H1 (cell line): ENCODE results near the gene SPINK14. TPM values are rescaled to one million over a fixed set of nuclear protein-coding genes. Genes with fewer than 3 reads are reported as not detected.

ENCODE experiments used
- CTCF ChIA-PET: fragments of 300-600 bp; sonication (Branson Sonifier 250); formaldehyde crosslinking; loops from one replicate; lab custom pipeline; 2021; ENCODE audit not compliant: partially characterized antibody; lab: Charles Lee
- POLR2A ChIA-PET: fragments of 300-600 bp; sonication (Branson Sonifier 250); formaldehyde crosslinking; loops from one replicate; lab custom pipeline; 2021; ENCODE audit warnings: inconsistent platforms; ENCODE audit not compliant: partially characterized antibody; lab: Charles Lee
- DNase-seq, 2 experiments: peaks; one replicate each; pipeline versions ENCODE4 v3.0.0 to v3.0.0-alpha.2; 2010 to 2022; ENCODE audit warnings: low spot score in 2 of 2, low read depth in 1 of 2, mixed read lengths in 1 of 2
- FAIRE-seq: peaks from 2 replicates; lab custom pipeline; 2011; peaks lifted over from hg19 to GRCh38; lab: Jason Lieb, UNC
- H2AFZ ChIP-seq: 2 replicates; pipeline ENCODE4 v1.8.1; 2012; ENCODE audit warnings: low read length, inconsistent platforms
- H2AK5ac ChIP-seq: 2 replicates; pipeline ENCODE4 v1.6.1; 2013; ENCODE audit warnings: low read depth, low read length
- H2BK120ac ChIP-seq: replicated peaks from 2 replicates; pipeline ENCODE3; 2013; ENCODE audit warnings: low read depth, low read length, inconsistent platforms
- H2BK12ac ChIP-seq: 2 replicates; pipeline ENCODE4 v1.6.1; 2013; ENCODE audit warnings: low read depth, low read length
- H2BK15ac ChIP-seq: 2 replicates; pipeline ENCODE4 v1.6.1; 2013; ENCODE audit warnings: low read length
- H2BK20ac ChIP-seq: 2 replicates; pipeline ENCODE4 v1.6.1; 2013; ENCODE audit warnings: low read length
- H2BK5ac ChIP-seq: 2 replicates; pipeline ENCODE4 v1.6.1; 2013; ENCODE audit warnings: low read depth, low read length
- H3K14ac ChIP-seq: 2 replicates; pipeline ENCODE4 v1.6.1; 2013; ENCODE audit warnings: inconsistent platforms; ENCODE audit not compliant: insufficient read length
- H3K18ac ChIP-seq: 2 replicates; pipeline ENCODE4 v1.6.1; 2013; ENCODE audit warnings: low read length; ENCODE audit errors: extremely low read depth
- H3K23ac ChIP-seq: 2 replicates; pipeline ENCODE4 v1.6.1; 2013; ENCODE audit warnings: inconsistent platforms; ENCODE audit not compliant: insufficient read length
- H3K23me2 ChIP-seq: 2 replicates; pipeline ENCODE4 v1.6.1; 2013; ENCODE audit warnings: low read depth, low read length
- H3K27ac ChIP-seq: 2 replicates; pipeline ENCODE4 v1.6.1; 2011; ENCODE audit warnings: low read depth, low read length, inconsistent platforms
- H3K27me3 ChIP-seq, 4 experiments: replicated peaks in 1 of 4; 1 replicate in 1 of 4; 2 replicates in 3 of 4; pipeline versions ENCODE4 v1.6.1 to v1.8.1; 2011 to 2013; ENCODE audit warnings: low read length in 3 of 4, mild to moderate bottlenecking in 3 of 4, inconsistent platforms in 2 of 4, mixed read lengths in 2 of 4, moderate library complexity in 1 of 4; ENCODE audit not compliant: control insufficient read depth in 3 of 4, insufficient read depth in 3 of 4; ENCODE audit errors: extremely low read depth in 1 of 4
- H3K36me3 ChIP-seq, 4 experiments: 2 replicates each; pipeline versions ENCODE4 v1.6.1 to v1.8.1; 2011 to 2013; ENCODE audit warnings: mild to moderate bottlenecking in 4 of 4, low read length in 3 of 4, moderate library complexity in 2 of 4, control low read depth in 1 of 4, inconsistent platforms in 1 of 4; ENCODE audit not compliant: insufficient read depth in 4 of 4, control insufficient read depth in 2 of 4
- H3K4ac ChIP-seq: replicated peaks from 2 replicates; pipeline ENCODE3; 2013; ENCODE audit warnings: low read length, low read depth, mixed read lengths, inconsistent platforms; ENCODE audit not compliant: insufficient read length
- H3K4me1 ChIP-seq, 4 experiments: replicated peaks in 1 of 4; 1 replicate in 1 of 4; 2 replicates in 3 of 4; pipeline versions ENCODE4 v1.6.1 to v1.8.1; 2011 to 2013; ENCODE audit warnings: low read length in 3 of 4, inconsistent platforms in 2 of 4, mixed read lengths in 1 of 4; ENCODE audit not compliant: insufficient read depth in 4 of 4, control insufficient read depth in 3 of 4
- H3K4me2 ChIP-seq, 2 experiments: 2 replicates each; pipeline versions ENCODE4 v1.6.1 to v1.8.1; 2011 to 2013; ENCODE audit warnings: low read depth in 2 of 2, low read length in 2 of 2, control low read depth in 1 of 2, inconsistent platforms in 1 of 2, mild to moderate bottlenecking in 1 of 2; ENCODE audit not compliant: insufficient read depth in 1 of 2
- H3K4me3 ChIP-seq, 4 experiments: fragments of 200-600, 300-600 bp in 1 of 4; sonication (generic), shearing (Covaris generic), sonication (Bioruptor Twin) in 1 of 4; 2 replicates each; pipeline versions ENCODE4 v1.5.1 to v1.8.1; 2011 to 2016; ENCODE audit warnings: low read length in 4 of 4, low read depth in 3 of 4, control low read depth in 2 of 4, inconsistent platforms in 2 of 4, mild to moderate bottlenecking in 2 of 4, mixed read lengths in 1 of 4, moderate library complexity in 1 of 4; ENCODE audit not compliant: insufficient read depth in 2 of 4; ENCODE audit errors: extremely low read depth in 1 of 4
- H3K56ac ChIP-seq: replicated peaks from 2 replicates; pipeline ENCODE3; 2013; ENCODE audit warnings: low read depth, mild to moderate bottlenecking, mixed read lengths, low read length, inconsistent platforms; ENCODE audit not compliant: insufficient read length
- H3K79me1 ChIP-seq: 2 replicates; pipeline ENCODE4 v1.6.1; 2013; ENCODE audit warnings: low read depth, low read length, control low read depth
- H3K79me2 ChIP-seq, 2 experiments: 2 replicates each; pipeline versions ENCODE4 v1.6.1 to v1.8.1; 2012 to 2013; ENCODE audit warnings: low read length in 2 of 2, mild to moderate bottlenecking in 2 of 2, inconsistent platforms in 1 of 2; ENCODE audit not compliant: insufficient read depth in 2 of 2, control insufficient read depth in 1 of 2
- H3K9ac ChIP-seq, 4 experiments: replicated peaks in 1 of 4; 1 replicate in 1 of 4; 2 replicates in 3 of 4; pipeline versions ENCODE4 v1.6.1 to v1.8.1; 2011 to 2013; ENCODE audit warnings: low read depth in 3 of 4, low read length in 3 of 4, control low read depth in 2 of 4, mild to moderate bottlenecking in 2 of 4, moderate library complexity in 2 of 4, inconsistent platforms in 1 of 4; ENCODE audit errors: extremely low read depth in 1 of 4
- H3K9me3 ChIP-seq, 2 experiments: 2 replicates each; pipeline versions ENCODE4 v1.6.1 to v1.8.1; 2012 to 2013; ENCODE audit warnings: mild to moderate bottlenecking in 2 of 2, moderate library complexity in 2 of 2, control low read depth in 1 of 2, inconsistent platforms in 1 of 2, low read depth in 1 of 2, low read length in 1 of 2, mixed read lengths in 1 of 2; ENCODE audit not compliant: insufficient read depth in 2 of 2
- H4K20me1 ChIP-seq, 2 experiments: replicated peaks in 1 of 2; 2 replicates each; pipeline versions ENCODE3 to v1.8.1; 2011 to 2013; ENCODE audit warnings: inconsistent platforms in 2 of 2, low read length in 2 of 2, mild to moderate bottlenecking in 1 of 2; ENCODE audit not compliant: insufficient read depth in 2 of 2, control insufficient read depth in 1 of 2
- H4K5ac ChIP-seq: 2 replicates; pipeline ENCODE4 v1.6.1; 2013; ENCODE audit warnings: low read length, low read depth, mixed read lengths, inconsistent platforms; ENCODE audit not compliant: insufficient read length
- H4K8ac ChIP-seq: 2 replicates; pipeline ENCODE4 v1.8.0; 2013; ENCODE audit warnings: mild to moderate bottlenecking, moderate library complexity, low read length, inconsistent platforms; ENCODE audit not compliant: insufficient read depth; ENCODE audit errors: extremely low read depth
- H4K91ac ChIP-seq: replicated peaks from 2 replicates; pipeline ENCODE3; 2013; ENCODE audit warnings: low read length, mixed read lengths, inconsistent platforms; ENCODE audit not compliant: insufficient read length
- ASH2L ChIP-seq: fragments of 200-600, 300-600 bp; sonication (generic); IDR thresholded peaks from one replicate; pipeline ENCODE4 v1.7.1; 2017; ENCODE audit warnings: low read length
- CREB1 ChIP-seq: IDR thresholded peaks from 2 replicates; pipeline ENCODE4 v1.6.1; 2012; ENCODE audit warnings: inconsistent platforms
- POLR2AphosphoS5 ChIP-seq: IDR thresholded peaks from 2 replicates; pipeline ENCODE4 v1.6.1; 2011; ENCODE audit warnings: low read depth, low read length
- TEAD4 ChIP-seq: IDR thresholded peaks from 2 replicates; pipeline ENCODE4 v1.6.1; 2012; ENCODE audit warnings: low read depth, low read length, inconsistent platforms, mixed read lengths
- WGBS, 2 experiments: shearing (Covaris generic) in 1 of 2; methylation state at CpG; one replicate each; pipeline versions ENCODE4 v1.1.6 to v1.1.7; 2013 to 2015; ENCODE audit warnings: low lambda C conversion rate in 2 of 2, mixed read lengths in 2 of 2, inconsistent platforms in 1 of 2, low coverage in 1 of 2, missing lambda C conversion rate in 1 of 2; ENCODE audit not compliant: insufficient replicate concordance in 2 of 2, insufficient coverage in 1 of 2, insufficient read length in 1 of 2; ENCODE audit errors: extremely low coverage in 1 of 2, missing lambda C conversion rate in 1 of 2; 5-methylcytosine and 5-hydroxymethylcytosine counted together
- polyA plus RNA-seq, 7 experiments: library from polyadenylated mRNA; depleted of rRNA in 3 of 7; stranded (reverse) in 5 of 7; unstranded in 2 of 7; fragments of >200 nt in 5 of 7; fragments of 200-250 nt in 2 of 7; gene quantifications; 1 replicate in 5 of 7; 2 replicates in 1 of 7; 4 replicates in 1 of 7; pipeline versions ENCODE4 v1.2.1 to v1.2.3, GENCODE V29; 2011 to 2013; ENCODE audit warnings: missing spikeins in 2 of 7, mixed read lengths in 2 of 7
- total RNA-seq: library from RNA; stranded (reverse); fragmentation: NEBNext Ultra II Directional; extraction: Animal tissue kit (Norgen Biotek cat#: 25700); gene quantifications from 2 replicates; pipeline ENCODE4 v1.2.1, GENCODE V29; 2021

Gene SPINK14
- total and polyA plus RNA-seq, 2 of the 8 experiments (the other 6 are each of a cell fraction or from before 2014, with no cell fraction given) = not detected

- Histone ChIP-seq H4K5ac (no peak overlapping the region), H2BK120ac (no peak overlapping the region), H3K79me1 (no peaks in the 10 kb centered on the region), H3K27ac (no peak overlapping the region), H3K4me1 (no peaks in the 10 kb centered on the region), H2BK5ac (no peak overlapping the region), H4K8ac (no peak overlapping the region), H3K4ac (no peak overlapping the region), H3K36me3 (no peaks in the 10 kb centered on the region; a peak in 1 of 8 replicates), H3K56ac (no peak overlapping the region), H2BK15ac (no peak overlapping the region), H2AFZ (no peak overlapping the region), H3K4me2 (no peak overlapping the region), H3K18ac (no peak overlapping the region), H3K79me2 (no peaks in the 10 kb centered on the region), H2BK20ac (no peak overlapping the region), H3K14ac (no peak overlapping the region), H3K23ac (no peak overlapping the region), H2BK12ac (no peak overlapping the region), H4K20me1 (no peaks in the 10 kb centered on the region), H3K4me3 (no peak overlapping the region), H3K27me3 (no peaks in the 10 kb centered on the region), H3K23me2 (no peaks in the 10 kb centered on the region), H3K9me3 (no peaks in the 10 kb centered on the region), H2AK5ac (no peak overlapping the region), H4K91ac (no peak overlapping the region), H3K9ac (no peak overlapping the region)
- FAIRE-seq (no peak), DNase-seq (no peak)
- TF ChIP-seq TEAD4 (no peak), CREB1 (no peak), POLR2AphosphoS5 (no peak), ASH2L (no peak)
- ChIA-PET CTCF (no interaction called here), POLR2A (interaction anchor here (1.0 kb wide), 1 partner anchor 10 kb away, joined by 3 read pairs; no protein-coding TSS in a partner anchor)
- WGBS, 2 experiments = 77 to 100% methylated on average over 2 to 3 of the region's 3 CpGs
Measured at GRCh38 chr5:148140846-148141245, 27.5 kb upstream of the SPINK14 start.
